ENCODE results near the gene DHX8.
"Not testable (repeated sequence)": the region's sequence is repeated elsewhere in the genome, so short reads cannot be mapped to it uniquely, and the experiment has no call there.

DHX8 gene

DNA sequence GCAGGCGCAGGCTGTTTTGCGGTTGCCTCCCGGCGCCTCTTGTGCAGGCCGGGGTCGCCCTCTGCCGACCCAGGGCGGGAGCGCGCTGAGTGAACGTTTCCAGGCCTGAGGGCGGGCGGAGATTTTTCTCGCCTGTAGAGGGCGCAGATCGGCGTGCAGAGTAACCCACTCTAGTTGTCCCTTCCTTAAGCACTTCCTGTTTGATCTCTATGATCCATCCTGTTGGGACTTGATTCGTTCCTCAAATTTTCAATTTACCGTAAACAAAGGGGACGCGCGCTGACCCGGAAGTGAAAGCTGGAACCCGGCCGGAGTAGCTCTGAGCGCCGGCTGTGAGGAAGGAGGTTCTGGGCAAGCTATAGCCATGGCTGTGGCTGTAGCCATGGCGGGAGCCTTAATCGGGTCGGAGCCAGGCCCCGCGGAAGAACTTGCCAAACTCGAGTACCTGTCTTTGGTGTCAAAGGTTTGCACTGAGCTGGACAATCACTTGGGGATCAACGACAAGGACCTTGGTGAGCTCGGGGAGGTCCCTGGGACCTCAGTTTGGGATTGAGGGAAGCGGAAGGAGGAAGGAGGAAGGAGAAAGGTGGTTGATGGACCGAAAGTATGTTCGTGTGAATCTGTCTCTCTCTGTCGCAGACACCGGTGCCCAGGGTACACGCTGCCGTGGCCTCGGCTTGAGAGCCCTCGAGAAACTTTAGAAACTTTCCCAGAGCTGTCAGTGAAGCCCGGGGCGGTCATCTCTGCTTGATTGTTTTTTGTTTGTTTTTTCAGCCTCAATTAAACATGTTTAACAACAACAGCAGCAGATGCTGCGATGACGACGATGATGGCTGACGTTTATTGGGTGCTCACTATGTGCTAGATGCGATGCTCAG, at the start of gene DHX8:
Gene DHX8 (plus strand): TSS at position 302 of the 878 bp plus-strand sequence. CDS start 63 bp downstream, at position 365.
- DNase-seq (ENCODE audit: low read depth in 2 of 2), result peak; percentile 95 to 97

DNA sequence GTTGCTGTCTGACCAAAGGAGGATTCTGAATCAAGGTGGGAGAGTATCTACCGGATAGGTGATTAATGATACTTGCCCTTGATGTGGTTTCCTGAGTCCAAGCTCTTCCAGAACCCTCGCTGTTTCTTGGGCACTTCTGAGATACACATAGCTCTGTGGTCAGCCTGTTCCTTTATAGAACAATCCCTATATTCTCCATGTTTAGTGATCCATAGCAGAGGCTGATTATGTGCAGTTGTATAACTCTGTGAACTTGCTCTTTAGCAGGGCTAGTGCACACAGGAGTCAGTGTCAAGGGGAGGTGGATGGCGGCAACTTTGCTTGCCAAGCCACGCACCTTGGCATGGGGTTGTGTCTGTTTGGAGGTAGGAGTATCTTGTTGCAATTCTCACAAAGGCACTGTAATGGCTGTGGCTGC, 48.9 kb upstream of the DHX8 start:
- no peak for DNase-seq (ENCODE audit: low read depth in 2 of 2)

DNA sequence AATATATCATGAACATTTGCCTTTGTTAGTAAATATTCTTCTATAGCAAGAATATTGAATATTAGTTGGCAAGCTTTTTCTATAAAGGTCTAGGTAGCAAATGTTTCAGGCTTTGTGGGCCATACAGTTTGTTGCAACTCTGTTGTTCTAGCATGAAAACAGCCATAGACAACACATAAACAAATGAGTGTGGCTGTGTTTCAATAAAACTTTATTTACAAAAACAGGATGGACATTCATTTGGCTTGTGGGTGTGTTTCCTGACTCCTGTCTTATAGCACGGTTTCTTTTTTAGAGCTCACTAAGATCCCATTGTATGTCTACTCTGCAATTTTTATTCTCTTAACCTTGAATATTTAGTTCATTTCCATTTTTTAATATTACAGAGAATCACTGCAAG, 46.0 kb upstream of the DHX8 start:
- no peak for DNase-seq (ENCODE audit: low read depth in 2 of 2)

DNA sequence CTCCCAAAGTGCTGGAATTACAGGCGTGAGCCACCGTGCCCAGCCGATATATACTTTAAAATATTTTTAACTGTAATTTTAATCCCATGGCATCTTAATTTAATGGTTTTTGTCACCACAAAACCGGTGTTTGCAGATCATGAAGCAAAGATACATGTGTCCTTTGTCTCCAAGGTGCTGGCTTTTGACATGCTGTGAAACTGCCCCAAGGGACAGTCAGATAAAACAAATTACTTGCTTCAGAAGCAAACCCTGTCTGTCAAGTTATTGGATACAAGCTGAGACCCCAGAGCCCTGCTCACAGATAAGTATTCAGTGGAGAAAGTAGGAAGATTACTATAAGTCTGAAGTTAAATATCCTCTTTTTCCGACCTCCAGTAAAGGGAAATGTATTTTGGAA, 45.1 kb upstream of the DHX8 start:
- DNase-seq (ENCODE audit: low read depth in 2 of 2), result no peak

DNA sequence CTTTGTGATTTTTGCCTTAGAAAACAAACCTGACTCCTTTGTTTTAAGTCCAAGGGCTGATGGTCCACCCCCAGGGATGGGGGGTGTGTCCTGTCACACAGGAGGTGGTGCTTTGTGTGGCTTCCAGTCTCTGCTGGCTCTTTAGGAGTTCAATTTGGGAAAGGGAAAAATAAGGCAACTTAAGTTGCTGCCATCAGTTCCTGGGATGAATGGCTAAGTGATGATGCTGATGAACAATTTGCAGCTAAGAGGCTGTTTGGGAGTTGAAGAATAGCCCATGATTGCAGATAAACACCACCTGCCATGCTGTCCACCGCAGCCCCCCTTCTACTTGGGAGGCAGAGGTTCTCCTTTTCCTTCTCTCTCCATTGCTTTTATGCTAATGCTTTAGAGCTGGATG, 44.7 kb upstream of the DHX8 start:
- no peak for DNase-seq (ENCODE audit: low read depth in 2 of 2)

DNA sequence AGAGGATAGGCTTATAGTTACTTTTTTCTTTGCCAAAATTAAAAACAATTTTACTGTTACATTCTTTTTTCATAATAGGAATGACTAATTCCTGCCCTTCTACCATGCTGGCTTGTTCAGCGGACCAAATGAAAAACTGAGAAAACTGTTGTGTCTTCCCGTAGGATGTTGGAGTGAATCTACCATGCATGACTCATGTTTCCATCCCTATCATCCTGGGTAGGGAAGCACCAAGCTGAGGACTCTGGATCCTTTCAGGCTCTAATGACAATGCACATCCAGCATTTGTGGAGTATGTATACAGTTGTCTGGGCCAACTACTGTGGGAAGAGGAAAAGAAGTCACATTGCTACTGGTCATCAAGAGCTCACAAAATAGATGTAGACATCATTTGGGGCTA, 41.1 kb upstream of the DHX8 start:
- DNase-seq (ENCODE audit: low read depth in 2 of 2), result no peak

DNA sequence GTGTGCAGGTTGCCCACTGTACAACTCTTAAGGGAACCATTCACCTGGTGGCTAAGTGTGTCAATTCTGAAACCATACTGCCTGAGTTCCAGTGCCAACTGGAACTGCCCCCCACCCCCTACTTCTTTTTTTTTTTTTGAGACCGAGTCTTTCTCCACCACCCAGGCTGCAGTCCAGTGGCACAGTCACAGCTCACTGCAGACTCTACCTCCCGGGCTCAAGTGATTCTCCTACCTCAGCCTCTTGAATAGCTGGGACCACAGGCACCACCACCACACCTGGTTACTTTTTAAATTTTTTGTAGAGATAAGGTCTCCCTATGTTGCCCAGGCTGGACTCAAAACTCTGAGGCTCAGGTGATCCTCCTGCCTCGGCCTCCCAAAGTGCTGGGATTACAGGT, 40.4 kb upstream of the DHX8 start:
- DNase-seq (ENCODE audit: low read depth in 2 of 2), result no peak

DNA sequence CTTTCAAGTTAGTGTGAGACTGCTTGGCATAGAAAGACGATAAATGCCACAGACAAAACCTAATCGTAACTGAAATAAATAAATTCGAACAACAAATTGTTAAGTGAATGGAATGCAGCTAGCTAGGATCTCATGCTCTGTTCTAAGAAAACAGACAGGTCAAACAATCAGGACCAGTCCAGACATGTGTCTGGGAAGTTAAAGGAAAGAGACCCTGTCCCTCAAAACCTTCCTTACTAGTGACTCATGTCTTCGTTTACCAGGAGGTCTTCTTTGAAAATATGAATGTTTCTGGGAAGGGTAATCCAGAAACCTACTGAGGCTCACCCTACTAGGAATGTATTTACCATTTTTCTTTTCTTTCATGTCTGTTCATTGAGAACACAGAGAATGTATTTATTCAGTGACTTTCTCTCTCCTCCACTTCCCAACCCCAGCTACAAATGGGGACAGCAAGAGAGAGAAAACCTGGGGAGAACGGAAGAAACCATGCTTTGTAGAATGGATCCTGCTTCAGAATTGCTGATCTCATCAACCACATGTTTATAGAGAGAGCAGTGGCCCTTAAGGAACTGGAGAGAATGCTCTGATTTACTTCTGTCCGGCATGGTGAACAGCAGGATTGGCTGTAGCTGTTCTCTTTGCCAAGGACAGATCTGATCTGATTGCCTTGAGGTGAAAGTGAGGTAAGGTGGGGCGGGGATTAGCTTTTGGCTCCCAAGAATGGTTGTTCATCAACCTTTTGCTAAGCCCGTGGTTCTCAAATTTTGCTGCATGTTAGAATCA, 39.4 kb upstream of the DHX8 start:
- no peak for DNase-seq (ENCODE audit: low read depth in 2 of 2)

DNA sequence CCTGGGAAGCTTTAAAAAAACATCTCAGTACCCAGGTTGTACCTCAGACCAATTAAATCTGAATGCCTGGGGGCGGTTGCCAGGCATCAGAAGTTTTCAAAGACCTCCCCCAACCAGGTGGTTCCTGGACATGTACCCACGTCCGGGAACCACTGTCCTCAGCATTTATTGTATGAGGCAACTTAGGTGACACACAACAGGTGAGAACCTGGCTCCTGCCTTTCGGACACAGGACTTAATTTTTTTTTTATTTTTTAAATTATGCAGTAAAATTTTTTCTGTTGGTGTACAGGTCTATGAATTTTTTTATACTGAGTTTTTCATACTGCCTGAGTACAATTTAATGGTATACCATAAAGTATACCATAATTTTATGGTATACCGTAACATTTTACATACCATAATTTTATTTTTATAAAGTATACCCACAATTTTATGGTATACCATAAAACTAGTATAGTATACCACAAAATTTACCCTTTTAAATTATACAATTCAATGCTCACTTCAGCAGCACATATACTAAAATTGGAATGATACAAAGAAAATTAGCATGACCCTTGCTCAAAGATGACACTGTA, 38.7 kb upstream of the DHX8 start:
- no peak for DNase-seq (ENCODE audit: low read depth in 2 of 2)

DNA sequence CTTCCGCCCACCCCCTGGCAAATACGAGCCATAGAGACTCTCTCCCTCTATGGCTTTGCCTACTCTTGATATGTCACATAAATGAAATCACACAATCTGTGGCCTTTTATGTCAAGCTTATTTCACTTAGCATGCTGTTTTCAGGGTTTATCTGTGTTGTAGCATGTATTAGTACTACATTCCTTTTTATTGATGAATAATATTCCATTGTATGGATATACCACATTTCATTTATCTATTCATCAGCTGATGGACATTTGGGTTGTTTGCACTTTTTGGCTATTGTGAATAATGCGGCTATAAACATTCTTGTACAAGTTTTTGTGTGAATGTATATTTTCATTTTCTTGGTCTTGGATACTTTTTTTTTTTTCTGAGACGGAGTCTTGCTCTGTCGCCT, 37.0 kb upstream of the DHX8 start:
- no peak for DNase-seq (ENCODE audit: low read depth in 2 of 2)

DNA sequence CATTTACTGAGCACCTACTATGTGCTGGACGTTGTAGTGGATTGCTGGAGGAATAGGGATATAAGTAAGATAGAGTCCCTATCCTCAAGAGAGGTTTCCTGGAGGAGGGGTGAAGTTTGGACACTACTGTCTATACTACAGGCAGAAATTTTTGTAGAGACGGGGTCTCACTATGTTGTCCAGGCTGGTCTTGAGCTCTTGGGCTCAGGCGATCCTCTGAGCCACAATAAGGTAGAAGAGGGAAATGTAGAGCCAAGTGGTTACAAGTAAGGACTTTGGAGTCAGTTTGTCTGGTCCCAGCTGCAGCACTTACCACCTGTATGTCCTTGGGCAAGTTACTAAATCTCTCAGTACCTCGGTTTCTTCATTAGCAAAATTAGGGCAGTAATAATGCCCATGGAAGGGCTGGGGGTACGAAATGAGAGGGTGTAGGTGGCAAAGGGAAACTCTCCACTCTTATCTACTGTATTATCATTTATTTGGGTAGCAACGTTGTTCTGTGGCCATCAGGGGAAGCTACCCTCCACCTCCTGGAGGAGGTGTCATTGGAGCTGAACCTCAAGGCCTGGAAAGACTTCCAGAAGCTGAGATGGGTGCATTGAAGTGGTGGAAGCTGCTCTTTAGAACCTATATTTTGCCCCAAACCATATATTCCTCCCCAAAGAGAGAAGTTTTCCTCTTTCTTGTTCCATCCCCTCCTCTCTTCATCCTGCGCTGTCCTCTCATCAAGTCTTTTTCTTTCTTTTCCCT, 34.9 kb upstream of the DHX8 start:
- DNase-seq (ENCODE audit: low read depth in 2 of 2), result no peak

DNA sequence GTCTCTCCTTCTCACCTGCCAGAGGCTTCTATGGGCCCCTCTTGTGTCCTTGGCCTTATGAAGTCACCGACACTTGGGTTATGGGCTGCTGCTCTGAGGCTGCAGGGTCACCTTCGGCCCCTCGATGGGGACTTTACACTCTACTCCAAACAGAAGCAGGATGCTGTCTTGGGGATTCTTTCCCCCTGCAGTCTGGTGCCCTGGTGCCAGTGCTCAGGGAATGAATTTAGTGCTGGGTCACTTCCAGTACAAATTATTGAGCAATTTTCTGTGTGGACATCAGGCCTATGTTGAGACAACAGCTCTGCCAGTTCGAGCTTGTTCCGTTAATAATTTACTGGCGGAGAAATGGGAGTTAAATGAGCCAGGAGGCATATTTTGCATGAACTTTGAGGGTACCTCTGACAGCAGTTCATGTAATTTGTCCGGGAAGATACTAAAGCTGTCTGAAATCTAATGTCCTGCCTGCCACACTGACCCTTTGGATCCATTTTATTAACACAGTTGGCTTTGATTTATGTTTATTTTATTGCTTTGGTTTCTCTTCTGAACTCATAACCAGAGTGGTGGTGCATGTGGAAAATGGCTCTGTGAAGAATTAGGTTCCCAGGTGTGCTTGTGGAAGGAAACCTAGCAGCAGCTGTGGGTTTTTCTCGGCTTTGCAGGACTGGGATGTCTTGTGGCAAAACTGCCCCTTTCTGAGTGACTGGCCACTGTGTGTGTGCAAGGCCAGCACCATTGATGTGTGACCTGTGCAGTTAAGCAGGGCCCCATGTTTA, 34.1 kb upstream of the DHX8 start:
- DNase-seq (ENCODE audit: low read depth in 2 of 2), result no peak

DNA sequence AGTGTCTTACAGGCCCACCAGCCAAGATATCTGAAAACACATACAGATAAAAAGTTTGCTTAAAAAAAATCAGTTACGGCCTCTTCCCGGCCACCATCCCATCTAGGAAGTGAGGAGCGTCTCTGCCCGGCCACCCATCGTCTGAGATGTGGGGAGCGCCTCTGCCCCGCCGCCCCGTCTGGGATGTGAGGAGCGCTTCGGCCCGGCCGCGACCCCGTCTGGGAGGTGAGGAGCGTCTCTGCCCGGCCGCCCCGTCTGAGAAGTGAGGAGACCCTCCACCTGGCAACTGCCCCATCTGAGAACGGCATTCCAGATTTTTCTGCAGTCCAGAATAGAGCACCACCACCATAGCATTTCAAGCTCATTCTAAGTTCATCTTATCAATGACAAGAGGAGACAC, 33.0 kb upstream of the DHX8 start:
- not testable (repeated sequence) for DNase-seq (ENCODE audit: low read depth in 2 of 2)

DNA sequence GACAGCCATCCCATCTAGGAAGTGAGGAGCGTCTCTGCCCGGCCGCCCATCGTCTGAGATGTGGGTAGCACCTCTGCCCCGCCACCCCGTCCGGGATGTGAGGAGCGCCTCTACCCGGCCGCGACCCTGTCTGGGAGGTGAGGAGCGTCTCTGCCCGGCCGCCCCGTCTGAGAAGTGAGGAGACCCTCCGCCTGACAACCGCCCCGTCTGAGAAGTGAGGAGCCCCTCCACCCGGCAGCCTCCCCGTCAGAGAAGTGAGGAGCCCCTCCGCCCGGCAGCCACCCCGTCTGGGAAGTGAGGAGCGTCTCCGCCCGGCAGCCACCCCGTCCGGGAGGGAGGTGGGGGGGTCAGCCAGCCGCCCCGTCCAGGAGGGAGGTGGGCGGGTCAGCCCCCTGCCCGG, 32.0 kb upstream of the DHX8 start:
- DNase-seq (ENCODE audit: low read depth in 2 of 2), result not testable (repeated sequence)

DNA sequence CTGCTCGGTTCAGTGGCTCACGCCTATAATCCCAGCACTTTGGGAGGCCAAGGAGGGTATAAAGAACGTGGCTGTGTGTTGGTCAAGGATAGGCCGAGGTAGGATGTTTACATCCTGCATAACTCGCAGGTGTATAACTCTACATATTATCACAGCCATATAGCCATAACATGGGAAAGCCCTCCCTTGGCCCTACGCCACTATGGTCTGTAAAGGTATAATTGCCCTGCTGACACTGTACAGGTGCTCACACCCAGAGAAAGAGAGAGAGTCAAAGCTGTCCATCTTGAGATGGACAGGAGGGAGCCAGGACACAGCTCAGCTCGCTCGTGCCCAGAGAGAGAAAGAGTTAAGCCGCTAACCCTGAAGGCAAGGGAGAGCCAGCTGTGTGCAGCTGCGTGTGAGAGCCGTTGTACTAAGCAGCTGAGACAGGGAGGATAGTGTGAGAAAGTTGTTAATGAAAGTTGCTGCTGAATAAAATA, 30.4 kb upstream of the DHX8 start:
- no peak for DNase-seq (ENCODE audit: low read depth in 2 of 2)

DNA sequence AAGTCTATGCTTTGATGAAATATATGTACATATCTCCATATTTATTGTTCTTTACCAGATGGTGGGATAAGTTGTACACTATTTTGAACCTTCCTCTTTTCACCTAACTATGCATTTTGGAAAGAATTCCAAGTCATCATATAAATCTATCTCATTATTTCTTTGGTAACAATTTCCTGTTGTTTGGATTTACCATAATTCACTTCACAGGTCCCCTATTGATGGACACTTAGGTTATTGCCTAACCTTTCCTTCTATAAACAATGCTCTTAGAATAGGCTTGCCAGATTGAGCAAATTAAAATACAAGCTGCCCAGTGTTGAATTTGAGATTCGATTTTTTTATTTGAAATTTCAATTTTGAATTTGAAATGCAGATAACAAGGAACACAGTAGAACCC, 28.9 kb upstream of the DHX8 start:
- DNase-seq (ENCODE audit: low read depth in 2 of 2), result no peak

DNA sequence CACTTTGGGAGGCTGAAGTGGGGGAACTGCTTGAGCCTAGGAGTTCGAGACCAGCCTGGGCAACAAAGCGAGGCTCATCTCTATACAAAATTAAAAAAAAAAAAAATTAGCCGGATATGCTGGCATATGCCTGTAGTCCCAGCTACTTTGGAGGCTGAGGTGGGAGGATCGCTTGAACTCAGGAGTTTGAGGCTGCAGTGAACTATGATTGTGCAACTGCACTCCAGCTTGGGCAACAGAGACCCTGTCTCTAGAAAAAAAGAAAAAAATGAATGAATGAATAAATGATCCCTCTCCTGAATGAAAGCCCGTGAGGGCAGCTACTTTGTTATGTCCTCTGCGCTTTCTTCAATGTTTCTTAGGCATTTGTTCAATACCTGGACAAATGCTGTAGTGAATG, 27.7 kb upstream of the DHX8 start:
- DNase-seq (ENCODE audit: low read depth in 2 of 2), result no peak

DNA sequence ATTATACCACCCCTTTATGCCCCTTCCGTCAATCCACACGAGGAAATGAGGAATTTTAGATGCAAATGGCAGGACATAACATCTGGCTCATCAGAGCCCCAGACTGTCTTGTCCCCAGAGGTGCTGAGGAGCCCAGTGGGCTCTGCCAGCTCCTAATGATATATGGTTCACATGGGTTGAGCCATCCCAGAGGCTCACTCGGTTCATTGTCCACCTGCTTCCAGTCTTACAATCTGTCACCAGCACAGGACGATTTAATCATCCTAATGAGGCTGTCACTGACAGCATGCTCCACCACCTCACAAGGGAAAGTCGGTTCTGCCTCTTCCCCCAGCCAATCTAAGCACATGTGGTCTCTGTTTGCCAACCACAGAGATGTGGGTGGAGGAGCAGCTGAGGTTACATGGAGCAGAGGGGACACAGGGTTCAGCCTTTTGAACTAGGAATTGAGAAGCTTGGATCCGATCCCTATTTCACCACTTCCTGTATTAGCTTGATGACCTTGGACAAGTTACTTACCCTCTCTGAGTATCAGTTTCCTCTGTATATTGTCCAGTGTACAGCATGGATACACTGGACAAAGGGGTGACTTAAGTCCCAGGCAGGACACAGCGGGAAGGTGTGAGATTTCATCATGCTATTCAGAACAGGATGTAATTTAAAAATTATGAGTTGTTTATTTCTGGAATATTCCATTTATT, 27.0 kb upstream of the DHX8 start:
- DNase-seq (ENCODE audit: low read depth in 2 of 2), result no peak

DNA sequence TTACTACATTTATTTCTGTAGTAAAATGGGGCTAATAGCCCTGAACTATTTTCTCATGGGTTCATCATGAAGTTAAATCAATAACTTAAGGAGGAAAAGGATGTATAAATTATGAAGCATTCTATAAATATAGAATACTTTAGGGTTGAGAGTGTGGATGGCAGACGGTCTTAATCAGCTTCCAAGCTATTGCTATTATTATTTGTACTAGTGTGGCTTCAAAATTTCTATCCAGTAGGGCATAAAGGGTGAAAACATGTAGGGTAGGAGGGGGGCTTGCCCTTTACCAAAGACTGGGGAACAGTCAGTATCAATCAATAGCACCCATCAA, 26.4 kb upstream of the DHX8 start:
- DNase-seq (ENCODE audit: low read depth in 2 of 2), result no peak

DNA sequence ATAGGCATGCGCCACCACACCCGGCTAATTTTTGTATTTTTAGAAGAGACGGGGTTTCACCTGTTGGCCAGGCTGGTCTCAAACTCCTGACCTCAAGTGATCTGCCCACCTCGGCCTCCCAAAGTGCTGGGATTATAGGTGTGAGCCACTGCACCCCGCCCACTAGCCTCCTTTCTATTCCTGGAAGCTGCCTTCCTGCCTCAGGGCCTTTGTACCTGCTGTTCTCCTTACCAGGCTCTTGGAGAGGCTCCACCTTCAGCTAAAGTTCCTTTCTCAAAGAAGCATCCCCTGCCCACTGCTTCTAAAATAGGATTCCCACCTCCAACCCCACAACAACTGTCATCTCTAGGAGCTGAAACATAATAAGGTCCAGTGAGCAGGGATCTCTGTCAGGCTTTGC, 23.9 kb upstream of the DHX8 start:
- DNase-seq (ENCODE audit: low read depth in 2 of 2), result not testable (repeated sequence)

DNA sequence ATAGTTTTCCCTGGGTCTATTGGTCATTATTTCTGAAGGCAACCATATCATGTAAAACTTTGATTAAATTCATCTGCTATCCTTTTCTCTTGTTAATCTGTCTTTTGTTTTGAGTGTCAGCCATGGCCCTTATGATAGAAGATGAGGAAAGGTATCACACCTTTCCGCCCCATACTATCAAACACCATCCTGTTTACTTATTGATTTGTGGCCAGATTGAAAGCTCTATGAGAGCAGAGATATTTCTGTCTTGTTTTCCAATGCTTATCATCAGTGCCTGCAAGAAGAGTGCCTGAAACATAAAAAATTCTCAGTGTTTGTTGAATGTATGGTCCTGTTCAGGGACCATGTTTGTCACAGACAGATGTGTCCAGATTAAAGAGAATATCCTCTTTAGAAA, 22.6 kb upstream of the DHX8 start:
- DNase-seq (ENCODE audit: low read depth in 2 of 2), result no peak
